GM12878 (cell line): ENCODE measurements around the gene PRRG4. TPM values are rescaled to one million over a fixed set of nuclear protein-coding genes. Genes with fewer than 3 reads are reported as not detected.
A peak's percentile ranks its signal among the peaks of the same experiment; 100 is the strongest.

Experiments
- ATAC-seq: fragments of 200-7000 bp; cut with Tn5 transposase; 3 replicates; pipeline ENCODE4 v1.9.1; 2020; ENCODE audit warnings: mild to moderate bottlenecking, moderate library complexity
- BruUV-seq: library from RNA; stranded (reverse); fragments of 400-500 nt; replicated peaks from 2 replicates; lab custom pipeline; 2021; lab: Mats Ljungman, UMichigan
- CTCF ChIA-PET: fragments of 300-600 bp; sonication (Branson Sonifier 250); formaldehyde crosslinking; extraction: SDS; loops from one replicate; lab custom pipeline; 2021; ENCODE audit warnings: inconsistent platforms; lab: Yijun Ruan, JAX
- POLR2A ChIA-PET: fragments of 350-600 bp; formaldehyde crosslinking; extraction: SDS; loops from one replicate; lab custom pipeline; 2021; ENCODE audit warnings: inconsistent platforms; lab: Charles Lee
- RAD21 ChIA-PET: fragments of 300-600 bp; sonication (Branson Sonifier 250); formaldehyde crosslinking; loops from one replicate; lab custom pipeline; 2023; ENCODE audit warnings: antibody characterized with exemption; ENCODE audit not compliant: unreplicated experiment; lab: Charles Lee
- SMC1A ChIA-PET: fragments of 300-600 bp; sonication (Branson Sonifier 250); formaldehyde crosslinking; loops from one replicate; lab custom pipeline; 2023; ENCODE audit not compliant: unreplicated experiment, uncharacterized antibody; lab: Charles Lee
- DNase-seq: peaks from one replicate; pipeline ENCODE4 v3.0.0-alpha.2; 2011; ENCODE audit warnings: low read depth, low spot score
- FAIRE-seq: peaks from 3 replicates; lab custom pipeline; 2011; peaks lifted over from hg19 to GRCh38; lab: Jason Lieb, UNC
- H2AFZ ChIP-seq: 2 replicates; pipeline ENCODE4 v1.6.0; 2011; ENCODE audit warnings: low read depth, low read length, control low read depth; ENCODE audit not compliant: control insufficient read depth
- H3K27ac ChIP-seq: 2 replicates; pipeline ENCODE4 v1.5.1; 2011; ENCODE audit warnings: control low read depth; ENCODE audit not compliant: control insufficient read depth, insufficient read depth
- H3K27me3 ChIP-seq, 2 experiments: replicated peaks in 1 of 2; 2 replicates each; pipeline versions ENCODE4 v1.6.0 to v1.6.1; 2011; ENCODE audit warnings: low read length in 1 of 2; ENCODE audit not compliant: control insufficient read depth in 2 of 2, insufficient read depth in 2 of 2
- H3K36me3 ChIP-seq, 2 experiments: 2 replicates each; pipeline ENCODE4 v1.5.1; 2011; ENCODE audit warnings: low read length in 1 of 2; ENCODE audit not compliant: control insufficient read depth in 2 of 2, insufficient read depth in 2 of 2
- H3K4me1 ChIP-seq: 2 replicates; pipeline ENCODE4 v1.6.1; 2011; ENCODE audit warnings: mild to moderate bottlenecking, low read length, moderate library complexity, mixed read lengths; ENCODE audit not compliant: control insufficient read depth, insufficient read depth
- H3K4me2 ChIP-seq: 2 replicates; pipeline ENCODE4 v1.6.0; 2011; ENCODE audit warnings: control low read depth; ENCODE audit not compliant: control insufficient read depth, insufficient read depth
- H3K4me3 ChIP-seq: fragments of 200-600 bp; sonication (generic); 2 replicates; pipeline ENCODE4 v1.5.1; 2016
- H3K79me2 ChIP-seq: 2 replicates; pipeline ENCODE4 v1.6.0; 2011; ENCODE audit warnings: low read length; ENCODE audit not compliant: control insufficient read depth, insufficient read depth
- H3K9ac ChIP-seq: 2 replicates; pipeline ENCODE4 v1.8.0; 2011; ENCODE audit warnings: low read length, control low read depth, mixed read lengths; ENCODE audit not compliant: control insufficient read depth, insufficient read depth
- H3K9me3 ChIP-seq: replicated peaks from 3 replicates; pipeline ENCODE4 v1.5.1; 2011; ENCODE audit warnings: mild to moderate bottlenecking, low read length; ENCODE audit not compliant: control insufficient read depth, insufficient read depth
- H4K20me1 ChIP-seq: 2 replicates; pipeline ENCODE4 v1.6.0; 2011; ENCODE audit not compliant: control insufficient read depth, insufficient read depth
- RFX5 ChIP-seq: IDR thresholded peaks from 2 replicates; pipeline ENCODE4 v1.6.1; 2011; ENCODE audit warnings: low read depth, low read length, improper control_type of control experiment
- WGBS: methylation state at CpG from one replicate; pipeline ENCODE4 v1.1.6; 2016; ENCODE audit warnings: low lambda C conversion rate; ENCODE audit not compliant: insufficient replicate concordance, insufficient coverage; ENCODE audit errors: missing lambda C conversion rate; 5-methylcytosine and 5-hydroxymethylcytosine counted together
- in situ Hi-C: fragments of 300-500 bp; cut with MboI; formaldehyde crosslinking; loops from 9 replicates; pipeline ENCODE4 v1.14.3; 2018; ENCODE audit warnings: mixed read lengths
- intact Hi-C: fragments of 100-400 bp; cut with micrococcal nuclease; formaldehyde crosslinking; loops from one replicate; pipeline ENCODE4 v1.14.2; 2022; ENCODE audit not compliant: unreplicated experiment
- polyA plus RNA-seq, 11 experiments: library from polyadenylated mRNA; depleted of rRNA in 4 of 11; unstranded in 6 of 11; stranded (reverse) in 5 of 11; fragments of >200 nt; fragmentation: Nextera tagmentation in 4 of 11; fragmentation: Illumina TruSeq in 1 of 11; extraction: Ambion mirVana in 4 of 11; extraction: Trizol in 1 of 11; gene quantifications; 1 replicate in 1 of 11; 2 replicates in 10 of 11; pipeline versions ENCODE4 v1.2.1 to v1.2.3, GENCODE V29; 2011 to 2016; ENCODE audit warnings: inconsistent platforms in 2 of 11, missing spikeins in 2 of 11, low read depth in 1 of 11
- total RNA-seq, 4 experiments: library from RNA; depleted of rRNA in 3 of 4; stranded (reverse); fragments of >200 nt in 3 of 4; fragmentation: Illumina TruSeq in 1 of 4; extraction: Trizol in 1 of 4; gene quantifications; 2 replicates each; pipeline versions ENCODE4 v1.2.1 to v1.2.3, GENCODE V29; 2013 to 2021
- TF ChIP-seq, protein P1 (sequence below): fragments of 450-650 bp; formaldehyde crosslinking; IDR thresholded peaks from 2 replicates; pipeline ENCODE4 v1.5.0; 2022; ENCODE audit warnings: mild to moderate bottlenecking, missing genetic modification characterization
- TF ChIP-seq, protein P2 (sequence below): fragments of 450-650 bp; IDR thresholded peaks from 2 replicates; pipeline ENCODE4 v1.6.1; 2016; ENCODE audit warnings: mild to moderate bottlenecking

PRRG4 gene
- total and polyA plus RNA-seq, 10 of the 15 experiments (the other 5 are each of a cell fraction or from before 2014, with no cell fraction given): 0.55 to 4.9 (median 1.9) TPM

DNA sequence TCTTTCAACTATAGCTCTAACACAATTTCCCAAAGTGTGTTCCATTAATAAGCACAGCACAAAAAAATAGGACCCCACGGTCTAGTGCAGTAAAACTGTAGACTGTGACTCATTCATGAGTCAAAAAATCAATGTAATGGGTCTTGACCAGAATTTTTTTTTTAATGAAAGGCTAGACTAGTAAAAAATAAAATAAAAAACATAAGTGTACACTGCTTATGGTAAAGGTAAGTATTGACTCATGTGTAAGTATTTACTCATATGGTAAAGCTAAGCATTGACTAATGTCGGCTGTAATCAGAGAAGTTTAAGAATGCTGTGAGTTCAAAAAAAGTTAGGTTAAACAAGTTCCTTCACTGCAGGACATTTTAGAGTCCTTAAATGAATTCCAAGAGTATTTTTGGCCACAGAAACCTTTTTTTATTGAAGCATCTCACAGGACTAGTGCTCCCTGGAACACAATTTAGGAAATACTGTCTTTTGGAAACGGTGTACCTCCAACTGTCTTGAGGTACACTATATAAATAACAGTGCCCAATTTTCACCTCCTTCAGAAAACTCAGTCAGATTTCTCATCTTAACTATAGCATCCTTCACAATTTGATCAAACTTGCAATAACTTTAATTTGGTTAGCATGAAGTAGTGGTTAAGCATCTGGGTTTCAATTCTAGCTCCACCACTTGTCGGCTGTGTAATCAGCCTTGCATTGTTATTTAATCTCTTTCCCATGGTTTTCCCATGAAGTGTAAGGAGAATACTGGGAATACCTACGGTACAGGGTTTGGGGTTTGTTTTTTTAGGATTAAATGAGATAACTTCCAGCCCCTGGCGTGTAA is 37.4 kb upstream of the PRRG4 start:
- Histone ChIP-seq H3K27ac (no peak overlapping the region), H3K79me2 (no peaks in the 10 kb centered on the region), H3K9ac (no peak overlapping the region), H3K36me3 (no peaks in the 10 kb centered on the region), H3K27me3 (no peaks in the 10 kb centered on the region), H3K4me2 (peak overlapping the region; percentile 72), H4K20me1 (no peaks in the 10 kb centered on the region), H3K9me3 (no peaks in the 10 kb centered on the region), H2AFZ (peak overlapping the region; percentile 33; the same call in 1 of the 2 replicates), H3K4me3 (no peak overlapping the region), H3K4me1 (no peaks in the 10 kb centered on the region)
- 1% methylated on average over 6 of the region's 6 CpGs for WGBS
- FAIRE-seq (no peak), ATAC-seq (peak; percentile 26; the same call in 2 of the 3 replicates), DNase-seq (no peak)
- in situ Hi-C loops (loop anchor here (5.0 kb wide), 1 partner anchor 470 kb away; no protein-coding TSS in a partner anchor), intact Hi-C loops (loop anchor here (2.0 kb wide), 1 partner anchor 418 kb away; no protein-coding TSS in a partner anchor)
- RAD21 ChIA-PET: interaction anchor here (1.1 to 3.3 kb wide), 8 partner anchors 8 to 469 kb away, joined by 3 to 25 read pairs (median 5); no protein-coding TSS in a partner anchor
- BruUV-seq: no TSS peak
- CTCF ChIA-PET: interaction anchor here (0.5 to 6.6 kb wide), 28 partner anchors 9 to 480 kb away, joined by 3 to 82 read pairs (median 4); no protein-coding TSS in a partner anchor
- POLR2A ChIA-PET: no interaction called here
- TF ChIP-seq, protein P1, sequence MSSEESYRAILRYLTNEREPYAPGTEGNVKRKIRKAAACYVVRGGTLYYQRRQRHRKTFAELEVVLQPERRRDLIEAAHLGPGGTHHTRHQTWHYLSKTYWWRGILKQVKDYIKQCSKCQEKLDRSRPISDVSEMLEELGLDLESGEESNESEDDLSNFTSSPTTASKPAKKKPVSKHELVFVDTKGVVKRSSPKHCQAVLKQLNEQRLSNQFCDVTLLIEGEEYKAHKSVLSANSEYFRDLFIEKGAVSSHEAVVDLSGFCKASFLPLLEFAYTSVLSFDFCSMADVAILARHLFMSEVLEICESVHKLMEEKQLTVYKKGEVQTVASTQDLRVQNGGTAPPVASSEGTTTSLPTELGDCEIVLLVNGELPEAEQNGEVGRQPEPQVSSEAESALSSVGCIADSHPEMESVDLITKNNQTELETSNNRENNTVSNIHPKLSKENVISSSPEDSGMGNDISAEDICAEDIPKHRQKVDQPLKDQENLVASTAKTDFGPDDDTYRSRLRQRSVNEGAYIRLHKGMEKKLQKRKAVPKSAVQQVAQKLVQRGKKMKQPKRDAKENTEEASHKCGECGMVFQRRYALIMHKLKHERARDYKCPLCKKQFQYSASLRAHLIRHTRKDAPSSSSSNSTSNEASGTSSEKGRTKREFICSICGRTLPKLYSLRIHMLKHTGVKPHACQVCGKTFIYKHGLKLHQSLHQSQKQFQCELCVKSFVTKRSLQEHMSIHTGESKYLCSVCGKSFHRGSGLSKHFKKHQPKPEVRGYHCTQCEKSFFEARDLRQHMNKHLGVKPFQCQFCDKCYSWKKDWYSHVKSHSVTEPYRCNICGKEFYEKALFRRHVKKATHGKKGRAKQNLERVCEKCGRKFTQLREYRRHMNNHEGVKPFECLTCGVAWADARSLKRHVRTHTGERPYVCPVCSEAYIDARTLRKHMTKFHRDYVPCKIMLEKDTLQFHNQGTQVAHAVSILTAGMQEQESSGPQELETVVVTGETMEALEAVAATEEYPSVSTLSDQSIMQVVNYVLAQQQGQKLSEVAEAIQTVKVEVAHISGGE: no peak
- TF ChIP-seq RFX5: no peak
- TF ChIP-seq, protein P2, sequence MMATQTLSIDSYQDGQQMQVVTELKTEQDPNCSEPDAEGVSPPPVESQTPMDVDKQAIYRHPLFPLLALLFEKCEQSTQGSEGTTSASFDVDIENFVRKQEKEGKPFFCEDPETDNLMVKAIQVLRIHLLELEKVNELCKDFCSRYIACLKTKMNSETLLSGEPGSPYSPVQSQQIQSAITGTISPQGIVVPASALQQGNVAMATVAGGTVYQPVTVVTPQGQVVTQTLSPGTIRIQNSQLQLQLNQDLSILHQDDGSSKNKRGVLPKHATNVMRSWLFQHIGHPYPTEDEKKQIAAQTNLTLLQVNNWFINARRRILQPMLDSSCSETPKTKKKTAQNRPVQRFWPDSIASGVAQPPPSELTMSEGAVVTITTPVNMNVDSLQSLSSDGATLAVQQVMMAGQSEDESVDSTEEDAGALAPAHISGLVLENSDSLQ: no peak
- SMC1A ChIA-PET: interaction anchor here (0.5 to 3.6 kb wide), 19 partner anchors 11 to 598 kb away, joined by 3 to 45 read pairs (median 6); no protein-coding TSS in a partner anchor
